HS-27A (cell line): Measurements from ENCODE around the gene CCM2.
"Not testable (repeated sequence)": the region's sequence is repeated elsewhere in the genome, so short reads cannot be mapped to it uniquely, and the experiment has no call there.

Experiments used
- DNase-seq: peaks from one replicate; pipeline ENCODE4 v3.0.0-alpha.2; 2012; ENCODE audit warnings: low read depth, missing footprints

CCM2 gene

GRCh38 chr7:45102785-45103712 lies 103.0 kb downstream of the CCM2 start:
- no peak for DNase-seq

- DNase-seq, result no peak
These were observed 104.2 kb downstream of the CCM2 start for GRCh38 chr7:45103958-45104843.

GRCh38 chr7:45104844-45105587 lies 105.0 kb downstream of the CCM2 start:
- no peak for DNase-seq

GRCh38 chr7:45105588-45106188 lies 105.7 kb downstream of the CCM2 start:
- no peak for DNase-seq

GRCh38 chr7:45106820-45107219 lies 106.8 kb downstream of the CCM2 start:
- DNase-seq, result no peak

- no peak for DNase-seq
These were observed 107.4 kb downstream of the CCM2 start for GRCh38 chr7:45107356-45107755.

GRCh38 chr7:45108863-45109262 lies 108.9 kb downstream of the CCM2 start:
- DNase-seq, result no peak

GRCh38 chr7:45111298-45112223 lies 111.6 kb downstream of the CCM2 start, which contains the start of gene TBRG4:
TBRG4 (minus strand) TSS chr7:45111697; CDS start chr7:45109237, 2,460 bp downstream.
- DNase-seq, result peak; percentile 68

GRCh38 chr7:45112648-45113047 lies 112.6 kb downstream of the CCM2 start:
- DNase-seq, result no peak

GRCh38 chr7:45114257-45114656 lies 114.3 kb downstream of the CCM2 start:
- DNase-seq, result not testable (repeated sequence)

GRCh38 chr7:45114926-45115325 lies 114.9 kb downstream of the CCM2 start:
- DNase-seq, result no peak

GRCh38 chr7:45116048-45116447 lies 116.0 kb downstream of the CCM2 start:
- DNase-seq, result no peak

GRCh38 chr7:45117582-45117981 lies 117.6 kb downstream of the CCM2 start:
- DNase-seq, result no peak

GRCh38 chr7:45118292-45118691 lies 118.3 kb downstream of the CCM2 start:
- no peak for DNase-seq

- no peak for DNase-seq
These were observed 118.9 kb downstream of the CCM2 start for GRCh38 chr7:45118889-45119331.

GRCh38 chr7:45119550-45119949 lies 119.5 kb downstream of the CCM2 start:
- no peak for DNase-seq

GRCh38 chr7:45122975-45123860 lies 123.2 kb downstream of the CCM2 start:
- DNase-seq, result no peak

- no peak for DNase-seq
These were observed 124.1 kb downstream of the CCM2 start for GRCh38 chr7:45123913-45124710.
